GM23248 (cell line): ENCODE measurements around the gene METTL21C.

Experiments used
- EZH2 ChIP-seq: fragments of 200-600 bp; sonication (generic); IDR thresholded peaks from 2 replicates; pipeline ENCODE4 v1.6.1; 2018; ENCODE audit warnings: antibody characterized with exemption, mild to moderate bottlenecking; ENCODE audit not compliant: insufficient read depth, poor library complexity, severe bottlenecking
- EZH2phosphoT487 ChIP-seq: fragments of 200-600 bp; sonication (generic); IDR thresholded peaks from 2 replicates; pipeline ENCODE4 v1.6.1; 2018; ENCODE audit warnings: antibody characterized with exemption, moderate library complexity, mild to moderate bottlenecking, low read depth; ENCODE audit not compliant: insufficient read depth

DNA sequence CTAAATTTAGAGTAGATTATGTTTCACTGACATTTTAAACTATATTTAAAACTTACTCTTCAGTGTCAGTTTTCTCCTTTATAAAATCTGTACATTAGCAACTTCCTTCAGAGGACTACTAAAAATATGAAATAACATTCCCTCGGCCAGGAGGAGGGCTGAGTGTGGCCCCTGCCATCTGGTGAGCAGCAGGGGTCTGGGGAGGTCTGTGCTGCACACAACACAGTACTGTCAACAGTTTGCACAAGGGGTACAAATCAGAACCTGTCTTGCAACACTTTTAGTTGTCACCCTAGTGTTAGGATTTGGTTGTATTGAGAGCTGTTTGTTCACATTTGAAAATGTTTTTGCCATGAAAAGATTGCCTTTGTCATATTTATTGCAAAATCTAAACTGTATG, 49.1 kb downstream of the METTL21C start:
- no peak for TF ChIP-seq EZH2
- no peak for TF ChIP-seq EZH2phosphoT487
